SIG-M5 treated with dmso at 0.1 percent for 504 hours (cell line): ENCODE measurements around the gene EVC.

ENCODE experiments used
- DNase-seq: peaks from one replicate; lab custom pipeline; 2025; ENCODE audit not compliant: unreplicated experiment; lab: John Stamatoyannopoulos, UW

Gene EVC

DNA sequence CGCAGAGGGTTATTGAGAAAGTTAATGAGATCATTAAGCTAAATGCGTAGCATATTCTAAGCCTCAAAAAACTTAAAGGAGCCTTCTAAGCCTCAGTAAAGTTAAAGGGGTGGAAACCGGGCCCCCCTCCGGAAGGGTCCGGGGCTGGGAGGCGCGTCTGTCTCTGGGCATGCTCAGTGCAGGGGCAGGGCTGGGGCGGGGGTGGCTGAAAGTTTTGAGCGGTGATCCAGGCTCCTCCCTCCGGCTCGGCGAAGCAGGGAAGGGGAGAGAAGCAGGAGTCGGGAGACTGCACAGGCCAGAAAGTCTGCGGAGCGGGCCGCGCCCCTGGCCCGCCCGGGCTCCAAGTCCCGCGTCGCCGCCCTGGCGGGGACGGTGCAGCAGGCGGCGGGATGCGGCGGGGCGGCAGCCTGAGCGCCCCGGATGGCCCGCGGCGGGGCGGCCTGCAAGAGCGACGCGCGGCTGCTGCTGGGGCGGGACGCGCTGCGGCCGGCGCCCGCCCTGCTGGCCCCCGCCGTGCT lies at the start of gene EVC:
Gene EVC (plus strand): TSS at position 241 of the 518 bp plus-strand sequence. CDS start 180 bp downstream, at position 421.
- no peak for DNase-seq

DNA sequence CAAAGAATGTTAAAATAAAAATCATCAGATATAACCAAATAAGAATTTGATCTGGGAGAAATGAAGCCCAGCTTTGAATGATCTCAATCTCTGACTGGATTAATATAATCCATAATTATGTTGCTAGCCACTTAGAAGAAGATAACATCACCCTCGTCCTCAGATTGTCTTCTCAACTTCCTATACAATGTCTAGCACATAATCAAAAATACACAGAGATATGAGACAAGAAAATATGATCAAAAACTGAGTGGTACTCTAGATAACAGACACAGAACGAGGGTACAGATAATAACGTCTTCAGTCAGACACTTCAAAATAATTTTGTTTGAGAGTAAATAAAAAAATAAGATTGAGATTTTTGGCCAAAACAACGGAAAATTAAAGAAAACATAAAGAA lies 49.8 kb upstream of the EVC start:
- no peak for DNase-seq

DNA sequence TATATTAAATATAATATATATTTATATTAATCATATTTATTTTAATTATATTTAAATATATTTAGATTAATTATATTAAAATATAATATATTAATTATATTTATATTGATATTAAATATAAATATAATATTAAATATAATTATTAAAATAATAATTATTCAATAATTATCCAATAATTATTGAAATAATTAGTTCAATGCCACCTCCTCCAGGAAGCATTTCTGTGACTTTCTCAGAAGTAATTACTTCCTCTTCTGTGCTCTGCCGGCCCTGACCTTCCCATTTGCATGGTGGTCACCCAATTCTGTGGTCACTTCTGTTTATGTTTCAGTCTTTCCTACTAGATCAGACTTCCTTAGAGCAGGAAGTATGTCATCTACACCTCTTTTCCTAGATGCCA lies 48.4 kb upstream of the EVC start:
- no peak for DNase-seq

DNA sequence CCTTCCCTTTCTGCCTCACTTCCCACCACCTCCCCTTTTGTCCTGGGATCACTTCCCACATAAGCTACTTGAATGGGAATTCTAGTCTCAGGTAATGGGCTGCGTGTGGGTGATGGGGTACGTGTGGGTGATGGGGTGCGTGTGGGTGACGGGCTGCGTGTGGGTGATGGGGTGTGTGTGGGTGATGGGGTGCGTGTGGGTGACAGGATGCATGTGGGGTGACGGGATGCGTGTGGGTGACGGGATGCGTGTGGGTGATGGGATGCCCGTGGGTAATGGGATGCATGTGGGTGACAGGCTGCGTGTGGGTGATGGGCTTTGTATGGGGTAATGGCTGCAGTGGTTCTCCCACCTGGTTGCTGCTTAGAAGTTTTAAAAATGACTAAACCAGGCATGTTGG lies 46.2 kb upstream of the EVC start:
- no peak for DNase-seq

DNA sequence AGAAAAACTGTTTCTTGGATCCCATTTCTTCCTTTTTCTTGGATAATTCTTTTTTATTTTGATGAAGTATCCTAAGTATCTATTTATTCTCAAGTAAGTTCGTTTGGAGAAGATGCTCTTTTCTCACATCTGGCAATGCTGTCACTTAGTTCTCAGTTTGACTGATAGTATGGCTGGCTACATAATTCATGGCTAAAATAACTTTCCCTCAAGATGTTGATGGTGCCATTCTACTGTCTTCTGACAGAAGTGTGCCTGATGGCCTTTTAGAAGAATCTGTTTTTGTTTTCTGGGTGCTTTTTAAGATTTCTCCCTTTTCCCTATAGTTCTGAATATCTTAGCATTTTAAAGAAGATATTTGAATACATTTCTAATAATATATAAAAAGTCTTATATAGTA lies 44.3 kb upstream of the EVC start:
- DNase-seq, result no peak

DNA sequence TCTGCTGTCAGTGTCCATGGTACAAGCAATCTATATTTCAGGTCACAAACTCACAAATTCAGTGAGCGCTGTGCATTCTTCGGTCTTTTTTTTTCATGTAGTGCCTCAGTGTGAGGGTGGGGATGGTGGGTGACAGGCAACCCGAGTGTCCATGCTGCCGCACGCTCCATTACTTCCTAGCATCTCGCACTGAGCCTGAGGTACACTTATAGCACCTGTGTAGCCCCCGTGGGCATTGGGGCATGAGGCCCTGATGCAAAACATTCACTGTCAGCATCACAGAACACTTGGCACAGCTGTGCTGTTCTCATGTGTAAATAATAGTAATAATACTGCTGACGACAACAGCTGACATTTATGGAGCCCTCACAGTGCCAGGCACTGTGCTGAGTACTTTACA lies 34.2 kb upstream of the EVC start:
- no peak for DNase-seq

DNA sequence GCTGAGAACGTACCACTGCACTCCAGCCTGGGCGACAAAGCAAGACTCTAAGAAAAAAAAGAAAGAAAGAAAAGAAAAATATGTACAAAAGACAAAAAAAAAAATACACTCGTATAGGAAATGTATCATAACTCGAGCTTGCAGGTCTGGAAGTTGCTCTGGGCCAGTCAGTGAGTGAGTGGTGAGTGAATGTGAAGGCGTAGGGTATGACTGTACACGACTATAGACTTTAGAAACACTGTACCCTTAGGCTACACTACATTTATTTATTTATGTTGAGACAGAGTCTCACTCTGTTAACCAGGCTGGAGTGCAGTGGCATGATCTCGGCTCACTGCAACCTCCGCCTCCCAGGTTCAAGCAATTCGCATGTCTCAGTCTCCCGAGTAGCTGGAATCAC lies 32.0 kb upstream of the EVC start:
- DNase-seq, result no peak

DNA sequence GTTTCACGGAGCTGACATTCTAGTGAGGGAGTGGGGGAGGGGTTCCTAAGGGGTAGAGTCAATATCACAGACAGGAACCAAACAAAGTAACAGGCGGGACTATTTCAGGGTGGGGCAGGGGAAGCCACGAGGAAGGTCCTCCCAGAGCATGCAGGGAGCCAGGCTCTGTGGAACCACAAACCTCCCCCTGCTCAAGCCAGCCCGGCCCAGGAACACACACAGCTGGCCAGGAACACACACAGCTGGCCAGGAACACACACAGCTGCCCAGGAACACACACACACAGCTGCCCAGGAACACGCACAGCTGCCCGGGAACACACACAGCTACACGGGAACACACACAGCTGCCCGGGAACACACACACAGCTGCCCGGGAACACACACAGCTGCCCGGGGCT lies 27.4 kb upstream of the EVC start:
- DNase-seq, result no peak

DNA sequence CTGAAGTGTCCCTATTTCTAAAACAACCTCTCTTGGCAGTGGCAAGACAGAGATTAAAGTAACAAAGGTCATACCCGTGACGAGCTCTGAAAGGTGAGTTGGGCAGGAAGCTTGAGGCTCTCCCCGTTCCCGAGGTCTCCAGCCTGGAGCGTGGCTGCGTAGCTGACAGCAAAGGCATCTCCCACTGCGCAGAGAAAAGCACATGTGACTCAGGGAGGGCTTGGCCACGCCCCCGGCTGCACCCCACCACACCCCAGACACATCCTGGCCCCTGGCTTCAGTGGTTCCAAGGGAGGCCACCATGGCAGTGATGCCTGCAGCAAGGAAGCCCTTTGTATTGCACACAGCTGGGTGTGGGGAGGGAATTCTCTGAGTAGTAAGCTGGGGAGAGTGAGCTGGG lies 25.7 kb upstream of the EVC start:
- no peak for DNase-seq

DNA sequence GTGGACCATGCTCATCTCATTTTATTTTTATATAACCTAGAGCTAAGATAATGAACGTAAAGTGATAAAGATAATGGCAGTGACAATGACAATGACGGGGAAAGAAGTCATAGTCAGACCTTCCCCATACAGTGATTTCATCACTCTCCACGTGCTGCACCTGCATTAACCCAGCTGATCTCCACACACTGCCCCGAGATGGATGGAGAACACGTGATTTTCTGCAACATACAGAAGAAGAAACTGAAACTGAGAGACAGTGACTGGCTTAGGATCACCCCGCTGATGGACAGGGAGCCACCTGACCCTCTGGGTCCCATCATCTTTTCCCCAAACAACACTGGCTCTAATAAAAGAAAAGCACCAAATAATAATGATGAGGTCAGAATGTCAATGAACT lies 24.7 kb upstream of the EVC start:
- DNase-seq, result no peak

DNA sequence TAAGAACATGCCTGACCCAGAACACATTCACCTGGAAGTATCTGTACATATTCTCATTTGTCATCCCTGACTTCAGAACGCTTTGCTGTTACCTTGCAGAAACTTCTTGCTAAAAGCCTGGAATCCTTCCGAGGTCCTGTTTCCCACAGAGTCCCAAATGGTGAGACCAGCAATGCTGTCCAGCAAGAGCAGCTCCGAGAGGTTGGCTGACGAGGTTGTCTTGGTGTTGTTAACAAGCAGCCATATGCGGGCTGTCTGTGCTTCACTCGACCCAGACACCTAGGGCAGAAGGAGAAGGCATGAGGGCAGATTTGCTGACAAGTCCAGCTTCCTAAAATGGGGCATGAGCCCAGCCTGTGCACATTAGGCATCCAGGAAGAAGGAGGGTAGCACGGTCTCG lies 21.9 kb upstream of the EVC start:
- DNase-seq, result no peak

DNA sequence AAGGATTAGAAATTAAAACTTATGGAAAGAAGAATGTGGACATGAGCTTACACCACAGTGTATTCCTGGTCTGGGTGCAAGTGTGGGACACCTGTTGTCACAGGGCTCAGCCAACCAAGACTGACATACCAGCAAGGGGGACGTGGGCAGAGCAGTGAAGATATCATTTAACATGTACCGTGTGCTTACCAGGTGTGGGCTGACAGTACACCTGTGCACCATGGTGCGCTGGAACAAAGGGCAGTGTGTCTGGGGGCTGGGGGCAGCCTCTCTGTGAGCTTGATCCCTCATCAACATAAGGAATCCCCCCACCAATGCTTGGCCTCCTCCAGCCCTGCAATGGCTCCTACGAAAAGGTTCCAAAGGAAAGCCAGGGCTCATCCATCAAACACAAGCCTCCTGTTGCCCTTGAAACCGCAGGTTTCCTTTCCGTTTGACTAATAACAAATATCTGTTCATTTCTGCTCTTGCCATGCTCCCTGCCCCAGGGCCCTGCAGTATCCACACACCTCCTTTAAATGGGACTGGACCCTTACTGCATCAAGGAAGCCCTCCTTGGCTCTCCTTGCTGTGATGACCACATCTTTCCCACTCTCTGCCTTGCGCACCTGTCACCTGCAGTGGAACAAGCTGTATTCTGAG lies 19.4 kb upstream of the EVC start:
- DNase-seq, result no peak

DNA sequence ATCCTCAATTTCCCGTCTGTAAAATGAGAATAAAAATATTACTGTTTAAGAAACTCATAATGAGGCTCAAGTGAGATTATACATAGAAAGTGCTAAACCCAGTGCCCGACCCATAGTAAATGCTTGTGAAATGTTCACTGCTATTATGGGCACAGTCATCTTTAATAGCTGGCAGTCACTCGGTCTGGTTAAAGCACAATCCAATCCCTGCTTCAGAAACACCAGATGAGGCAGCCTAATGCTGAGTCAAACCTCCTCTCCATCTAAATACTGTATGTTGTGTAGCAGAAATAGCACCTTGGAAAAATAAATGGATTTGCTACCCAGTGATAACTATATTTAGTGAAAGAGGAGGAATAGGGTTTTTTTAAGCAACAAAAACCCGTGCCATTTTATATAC lies 17.1 kb upstream of the EVC start:
- no peak for DNase-seq

DNA sequence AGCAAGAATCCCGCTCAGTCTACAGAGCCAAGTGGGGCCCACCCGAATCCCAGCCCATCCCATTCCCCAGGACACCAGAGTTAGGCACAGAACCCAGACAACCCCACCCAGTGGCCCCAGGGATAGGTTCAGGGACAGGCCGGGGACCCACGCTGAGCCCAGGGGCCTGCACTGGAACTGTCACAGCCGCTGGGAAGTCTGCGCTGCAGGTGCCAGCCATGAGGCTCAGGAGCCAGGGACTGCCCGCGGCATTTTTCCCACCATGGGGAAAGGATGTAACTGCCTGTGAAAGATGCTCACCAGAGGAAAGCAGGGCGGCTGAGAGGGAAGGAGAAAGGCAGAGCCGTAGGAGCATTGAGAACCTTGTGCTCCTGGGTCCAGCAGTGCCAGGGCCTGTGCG lies 14.7 kb upstream of the EVC start:
- DNase-seq, result no peak

DNA sequence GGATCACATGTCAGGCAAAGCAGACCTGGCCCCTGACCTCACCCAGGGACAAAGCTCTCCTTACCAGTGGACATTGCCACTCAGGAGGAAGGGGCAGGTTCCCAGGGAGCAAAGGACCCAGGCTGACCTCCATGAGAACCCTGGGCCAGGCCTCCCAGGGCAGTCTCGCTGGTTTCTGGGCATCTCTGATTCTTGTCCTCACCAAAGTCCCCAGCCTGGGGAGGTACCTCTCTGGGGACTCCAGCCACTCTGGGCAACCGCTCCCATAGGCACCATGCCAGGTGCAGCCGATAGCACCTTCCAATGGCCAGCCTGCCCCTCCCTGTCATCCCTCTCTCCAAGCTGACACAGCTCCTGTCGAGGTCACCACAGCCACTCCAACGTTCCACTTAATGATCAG lies 10.5 kb upstream of the EVC start:
- DNase-seq, result no peak

DNA sequence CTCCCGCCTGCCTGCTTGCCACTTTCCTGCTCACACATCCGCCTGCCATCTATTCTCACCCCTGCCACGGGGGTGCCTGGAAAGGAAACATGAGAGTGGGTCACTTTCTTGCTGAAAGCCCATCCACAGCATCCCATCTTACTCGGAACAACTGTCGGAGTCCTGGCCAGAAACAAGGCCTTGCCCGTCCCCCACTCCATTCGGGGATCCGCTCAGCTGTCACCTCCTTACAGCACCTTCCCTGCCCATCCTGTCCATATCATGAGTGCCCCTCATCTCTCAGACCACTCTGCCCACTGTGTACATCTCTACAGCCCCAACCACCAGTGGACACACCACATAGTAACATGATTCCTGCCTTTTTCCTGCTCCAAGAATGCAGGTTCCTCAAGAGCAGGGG lies 9.0 kb upstream of the EVC start:
- no peak for DNase-seq

DNA sequence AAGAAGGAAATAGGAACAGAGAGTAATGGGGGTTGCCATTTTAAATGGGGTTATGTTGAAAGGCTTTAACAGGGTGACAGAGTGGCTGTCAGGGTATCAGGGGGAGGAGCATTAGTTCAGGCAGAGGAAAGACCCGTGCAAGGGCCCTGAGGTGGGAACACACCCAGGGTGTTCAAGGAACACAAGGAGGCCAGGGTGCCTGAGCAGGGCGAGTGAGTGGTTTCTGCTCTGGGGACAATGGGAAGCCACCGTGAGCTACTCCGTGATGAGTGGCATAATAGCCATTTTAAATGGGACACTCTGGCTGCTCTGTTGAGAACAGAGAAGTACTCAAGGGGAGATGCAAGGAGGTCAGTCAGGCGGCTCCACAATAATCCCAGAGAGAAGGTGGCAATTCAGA lies 7.2 kb upstream of the EVC start:
- no peak for DNase-seq

DNA sequence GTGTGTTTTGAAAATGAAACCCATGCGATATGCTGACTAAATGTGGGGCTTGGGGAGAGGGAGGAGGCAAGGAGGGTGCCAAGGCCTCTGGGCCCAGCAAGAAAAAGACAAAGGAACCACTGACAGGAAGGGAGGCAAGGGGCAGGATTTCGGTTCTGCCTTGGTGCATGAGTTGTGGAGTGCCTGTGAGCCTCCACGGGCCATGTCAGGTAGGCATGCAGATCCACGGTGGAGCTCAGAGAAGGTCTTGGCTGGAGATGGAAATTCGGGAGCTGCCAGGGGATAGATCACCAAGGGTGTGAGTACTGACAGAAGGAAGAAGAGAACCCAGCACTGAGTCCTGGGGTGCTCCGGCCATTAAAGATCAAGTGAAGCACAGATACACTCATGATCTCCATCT lies 6.7 kb upstream of the EVC start:
- no peak for DNase-seq

DNA sequence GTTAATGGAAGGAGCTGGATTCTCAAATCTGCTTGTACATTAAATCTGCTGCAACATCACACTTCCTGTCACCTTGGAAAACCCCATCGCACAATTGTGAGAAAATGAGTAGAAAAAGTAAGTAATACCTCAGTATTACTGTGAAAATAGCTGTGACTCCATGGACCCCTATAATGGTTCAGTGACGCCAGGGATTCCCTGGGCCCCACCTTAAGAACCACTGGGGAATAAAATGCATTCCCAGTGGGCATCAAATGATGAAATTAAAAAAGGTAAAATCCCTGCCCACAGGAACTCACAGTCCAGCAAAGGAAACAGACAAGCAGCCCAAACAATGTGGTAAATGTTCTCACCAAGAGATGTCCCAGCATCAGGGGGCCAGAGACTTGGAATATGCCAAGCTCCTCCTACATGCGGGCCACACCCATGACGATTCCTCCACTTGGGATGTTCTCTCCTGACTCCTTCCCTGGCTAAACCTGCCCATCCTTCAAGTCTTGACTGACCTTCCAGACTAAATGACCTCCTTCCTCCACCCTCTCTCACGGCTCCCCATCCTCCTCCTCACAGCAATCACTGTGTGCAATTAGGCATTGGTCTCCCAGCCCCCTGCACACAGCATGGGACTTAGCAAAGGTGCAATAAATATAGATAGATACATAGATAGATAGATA lies 5.2 kb upstream of the EVC start:
- no peak for DNase-seq

DNA sequence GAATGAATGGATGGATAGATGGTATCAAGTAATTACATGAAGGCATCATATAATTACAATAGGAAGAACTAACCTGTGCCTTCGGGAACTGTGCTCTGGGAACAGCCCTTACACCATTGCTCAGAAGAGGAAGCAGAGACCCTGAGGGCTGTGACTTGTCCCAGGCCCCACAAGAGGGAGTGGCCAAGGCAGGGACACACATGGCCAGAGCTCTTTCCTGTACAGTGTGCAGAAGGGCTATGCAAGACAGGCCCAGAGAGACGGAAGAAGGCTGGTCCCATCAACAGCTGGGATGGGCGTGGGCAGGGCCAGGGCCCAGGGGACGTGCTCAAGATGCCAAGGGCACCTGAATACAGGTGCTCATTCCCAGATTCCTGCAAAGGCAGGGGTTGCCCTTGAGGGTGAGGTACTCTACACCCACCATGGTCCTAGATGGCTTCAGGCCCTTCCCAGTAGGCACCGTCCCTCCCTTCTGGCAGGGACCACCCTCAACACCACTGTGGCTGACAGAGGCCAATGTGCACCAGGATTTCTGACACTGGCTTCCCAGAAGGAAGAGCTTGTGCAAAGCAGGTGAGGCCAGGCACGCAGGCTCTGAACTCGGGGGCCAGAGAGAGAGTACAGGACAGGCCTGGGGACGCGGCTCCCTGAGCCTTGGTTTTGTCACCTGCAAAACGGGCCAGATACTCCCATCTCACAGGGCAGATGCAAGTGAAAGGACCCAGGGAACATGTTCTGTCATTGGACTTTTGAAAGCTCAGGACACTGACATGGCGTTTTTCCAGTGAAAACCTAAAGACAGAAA lies 4.3 kb upstream of the EVC start:
- DNase-seq, result no peak

DNA sequence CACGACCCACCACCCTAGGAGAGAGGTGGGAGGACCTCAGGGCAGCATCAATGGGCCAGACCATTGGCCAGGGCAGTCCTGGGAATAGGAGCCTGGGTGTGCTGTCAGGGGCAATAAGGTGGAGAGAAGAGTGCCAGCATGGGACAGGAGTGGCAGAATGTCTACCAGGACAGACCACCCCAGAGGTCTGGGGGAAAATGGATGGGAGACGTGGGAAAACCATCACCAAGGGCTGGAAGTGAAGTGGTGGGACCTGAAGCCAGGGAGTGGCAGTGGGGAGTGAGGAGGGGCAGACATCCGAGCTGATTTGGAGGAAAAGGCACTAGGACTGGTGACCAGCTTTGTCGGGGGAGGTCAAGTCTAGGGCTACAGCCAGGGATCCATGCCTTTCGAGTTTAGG lies 3.6 kb upstream of the EVC start:
- no peak for DNase-seq

DNA sequence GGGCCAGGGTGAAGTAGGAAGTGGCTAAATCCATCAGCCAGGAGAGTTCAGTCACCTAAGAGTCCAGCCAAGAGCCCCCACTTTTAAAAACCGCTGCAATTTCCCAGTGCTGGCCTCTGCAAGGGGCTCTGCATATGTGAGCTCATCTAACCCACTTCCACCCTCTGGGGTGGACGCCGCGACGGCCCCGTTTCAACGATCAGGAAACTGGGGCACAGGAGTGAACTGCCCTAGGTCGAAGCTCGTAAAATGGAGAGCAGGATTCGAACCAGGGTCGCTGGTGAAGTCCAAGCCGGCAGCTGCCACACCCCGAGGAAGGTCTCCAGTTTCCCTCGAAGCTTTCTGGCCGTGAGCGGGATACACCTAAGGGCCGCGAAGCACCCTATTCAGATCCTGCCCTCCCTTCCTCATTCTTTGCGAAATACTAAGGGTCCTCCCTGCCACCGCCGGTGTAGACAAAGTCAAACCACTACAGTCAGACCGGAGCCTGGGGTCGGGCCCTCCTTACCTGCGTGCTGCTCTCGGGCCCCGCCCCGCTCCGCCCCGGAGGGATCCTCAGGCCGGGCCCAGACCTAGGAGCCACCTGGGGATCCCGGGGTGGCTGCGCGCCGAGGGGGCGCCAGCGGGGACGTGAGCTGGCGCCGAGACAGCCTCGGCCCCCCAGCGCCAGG lies 3.1 kb upstream of the EVC start:
- DNase-seq, result no peak
